Measurements from ENCODE around the gene ING3.

Gene ING3

GRCh38 chr7:120950539-120951308 is at the start of gene ING3:
TSS of gene ING3 (plus strand) at chr7:120950777. CDS start at chr7:120950897, 120 bp downstream.
- in situ Hi-C loops (cut with MboI; ENCODE audit: low sequenced_read_pairs) = no loop called here

GRCh38 chr7:120915314-120916105 is 35.1 kb upstream of the ING3 start:
- in situ Hi-C loops (cut with MboI; ENCODE audit: low sequenced_read_pairs) = no loop called here

- in situ Hi-C loops (cut with MboI; ENCODE audit: low sequenced_read_pairs) = no loop called here
Observed at GRCh38 chr7:120916121-120916520, 34.5 kb upstream of the ING3 start.

GRCh38 chr7:120916538-120916937 is 34.0 kb upstream of the ING3 start:
- in situ Hi-C loops (cut with MboI; ENCODE audit: low sequenced_read_pairs) = no loop called here

- in situ Hi-C loops (cut with MboI; ENCODE audit: low sequenced_read_pairs) = no loop called here
Observed at GRCh38 chr7:120919466-120919865, 31.1 kb upstream of the ING3 start.

GRCh38 chr7:120920034-120920433 is 30.5 kb upstream of the ING3 start:
- in situ Hi-C loops (cut with MboI; ENCODE audit: low sequenced_read_pairs) = no loop called here

GRCh38 chr7:120920591-120921274 is 29.8 kb upstream of the ING3 start:
- in situ Hi-C loops (cut with MboI; ENCODE audit: low sequenced_read_pairs) = no loop called here

GRCh38 chr7:120924837-120925236 is 25.7 kb upstream of the ING3 start:
- in situ Hi-C loops (cut with MboI; ENCODE audit: low sequenced_read_pairs) = no loop called here

- in situ Hi-C loops (cut with MboI; ENCODE audit: low sequenced_read_pairs) = no loop called here
Observed at GRCh38 chr7:120925392-120925791, 25.2 kb upstream of the ING3 start.

- in situ Hi-C loops (cut with MboI; ENCODE audit: low sequenced_read_pairs) = no loop called here
Observed at GRCh38 chr7:120926943-120927346, 23.6 kb upstream of the ING3 start.

GRCh38 chr7:120927454-120928103 is 23.0 kb upstream of the ING3 start:
- in situ Hi-C loops (cut with MboI; ENCODE audit: low sequenced_read_pairs) = no loop called here

GRCh38 chr7:120931243-120931642 is 19.3 kb upstream of the ING3 start:
- in situ Hi-C loops (cut with MboI; ENCODE audit: low sequenced_read_pairs) = no loop called here

- in situ Hi-C loops (cut with MboI; ENCODE audit: low sequenced_read_pairs) = no loop called here
Observed at GRCh38 chr7:120933475-120933874, 17.1 kb upstream of the ING3 start.

- in situ Hi-C loops (cut with MboI; ENCODE audit: low sequenced_read_pairs) = no loop called here
Observed at GRCh38 chr7:120939345-120939744, 11.2 kb upstream of the ING3 start.

GRCh38 chr7:120941064-120941463 is 9.5 kb upstream of the ING3 start:
- in situ Hi-C loops (cut with MboI; ENCODE audit: low sequenced_read_pairs) = no loop called here

GRCh38 chr7:120941856-120942255 is 8.7 kb upstream of the ING3 start:
- in situ Hi-C loops (cut with MboI; ENCODE audit: low sequenced_read_pairs) = no loop called here

GRCh38 chr7:120942861-120943260 is 7.7 kb upstream of the ING3 start:
- in situ Hi-C loops (cut with MboI; ENCODE audit: low sequenced_read_pairs) = no loop called here

- in situ Hi-C loops (cut with MboI; ENCODE audit: low sequenced_read_pairs) = no loop called here
Observed at GRCh38 chr7:120944826-120945562, 5.6 kb upstream of the ING3 start.

GRCh38 chr7:120947980-120948379 is 2.6 kb upstream of the ING3 start:
- in situ Hi-C loops (cut with MboI; ENCODE audit: low sequenced_read_pairs) = no loop called here

GRCh38 chr7:120949393-120949911 is 1.1 kb upstream of the ING3 start:
- in situ Hi-C loops (cut with MboI; ENCODE audit: low sequenced_read_pairs) = no loop called here
